OCI-LY3 (cell line): ENCODE data around the gene TMEM150B.

ENCODE experiments used
- H2AFZ ChIP-seq: fragments of 200-600, 300-600 bp; shearing (Covaris generic); 2 replicates; pipeline ENCODE4 v1.6.0; 2014; ENCODE audit warnings: antibody characterized with exemption, low read depth, low read length
- H3K27ac ChIP-seq: fragments of 200-600, 300-600 bp; sonication (generic); 2 replicates; pipeline ENCODE4 v1.5.1; 2014; ENCODE audit warnings: mild to moderate bottlenecking, low read length, moderate library complexity, mixed read lengths
- H3K27me3 ChIP-seq: fragments of 200-600, 300-600 bp; sonication (generic); 2 replicates; pipeline ENCODE4 v1.6.1; 2014; ENCODE audit warnings: low read depth, low read length, mixed read lengths
- H3K36me3 ChIP-seq: fragments of 200-600, 300-600 bp; sonication (generic); replicated peaks from 2 replicates; pipeline ENCODE3; 2014; ENCODE audit warnings: low read depth, low read length, mixed read lengths
- H3K4me1 ChIP-seq: fragments of 300-600, 200-600 bp; sonication (generic); 2 replicates; pipeline ENCODE4 v1.6.1; 2014; ENCODE audit warnings: low read length, mixed read lengths
- H3K4me2 ChIP-seq: fragments of 200-600, 300-600 bp; sonication (generic); 2 replicates; pipeline ENCODE4 v1.6.1; 2014; ENCODE audit warnings: low read length, mixed read lengths
- H3K4me3 ChIP-seq: fragments of 300-600, 200-600 bp; sonication (generic); 2 replicates; pipeline ENCODE4 v1.5.1; 2014; ENCODE audit warnings: antibody characterized with exemption, mild to moderate bottlenecking, low read length, moderate library complexity
- H3K79me2 ChIP-seq: fragments of 300-600, 200-600 bp; shearing (Covaris generic); 2 replicates; pipeline ENCODE4 v1.6.1; 2014; ENCODE audit warnings: mild to moderate bottlenecking, low read length, mixed read lengths
- H3K9ac ChIP-seq: fragments of 300-600, 200-600 bp; shearing (Covaris generic); 2 replicates; pipeline ENCODE4 v1.6.0; 2014; ENCODE audit warnings: mild to moderate bottlenecking, low read length, moderate library complexity
- H3K9me3 ChIP-seq: fragments of 200-600, 300-600 bp; shearing (Covaris generic); 2 replicates; pipeline ENCODE4 v1.6.1; 2014; ENCODE audit warnings: low read length, mixed read lengths; ENCODE audit not compliant: insufficient read depth
- H4K20me1 ChIP-seq: fragments of 200-600, 300-600 bp; sonication (generic); 2 replicates; pipeline ENCODE4 v1.6.1; 2016; ENCODE audit warnings: low read length, mixed read lengths; ENCODE audit not compliant: insufficient read depth
- CTCF ChIP-seq: fragments of 200-600, 300-600 bp; sonication (generic); IDR thresholded peaks from 2 replicates; pipeline ENCODE4 v1.5.1; 2014; ENCODE audit warnings: antibody characterized with exemption, low read length, low read depth
- EZH2phosphoT487 ChIP-seq: fragments of 200-600 bp; shearing (Covaris generic); IDR thresholded peaks from 2 replicates; pipeline ENCODE4 v1.6.1; 2018; ENCODE audit warnings: antibody characterized with exemption, mixed run types, low read depth

Gene TMEM150B

GRCh38 chr19:55341595-55342531 is 16.7 kb upstream of the TMEM150B start:
- Histone ChIP-seq H3K27ac (no peak overlapping the region), H2AFZ (no peak overlapping the region), H3K9ac (peak overlapping the region; percentile 94; the same call in 1 of the 2 replicates), H3K4me2 (peak overlapping the region; percentile 87), H3K9me3 (no peaks in the 10 kb centered on the region), H3K4me1 (peaks cover 9% of the 10 kb centered on the region; the same call in 1 of the 2 replicates), H3K79me2 (peaks cover 8% of the 10 kb centered on the region; the same call in 1 of the 2 replicates), H3K27me3 (0 out of 2 replicates have a peak, but pooled peaks cover 4% of the 10 kb centered on the region), H4K20me1 (no peaks in the 10 kb centered on the region), H3K36me3 (peaks cover 5% of the 10 kb centered on the region), H3K4me3 (peak overlapping the region; percentile 96)
- TF ChIP-seq EZH2phosphoT487 = no peak
- TF ChIP-seq CTCF = no peak

- Histone ChIP-seq H4K20me1 (no peaks in the 10 kb centered on the region), H3K9ac (peak overlapping the region; percentile 94), H3K4me3 (peak overlapping the region; percentile 96), H2AFZ (no peak overlapping the region), H3K4me2 (peak overlapping the region; percentile 87), H3K36me3 (peaks cover 5% of the 10 kb centered on the region), H3K27ac (no peak overlapping the region), H3K4me1 (peaks cover 9% of the 10 kb centered on the region; the same call in 1 of the 2 replicates), H3K9me3 (no peaks in the 10 kb centered on the region), H3K79me2 (peaks cover 8% of the 10 kb centered on the region; the same call in 1 of the 2 replicates), H3K27me3 (peaks cover 8% of the 10 kb centered on the region; the same call in 1 of the 2 replicates)
- TF ChIP-seq CTCF (no peak), EZH2phosphoT487 (no peak)
Observed at GRCh38 chr19:55341171-55341588, 16.0 kb upstream of the TMEM150B start.

GRCh38 chr19:55340784-55341147 is 15.6 kb upstream of the TMEM150B start:
- H4K20me1 ChIP-seq = no peaks in the 10 kb centered on the region
- peak overlapping the region; percentile 94 for H3K9ac ChIP-seq
- peaks cover 8% of the 10 kb centered on the region; the same call in 1 of the 2 replicates for H3K27me3 ChIP-seq
- no peak overlapping the region for H3K27ac ChIP-seq
- H3K36me3 ChIP-seq = peaks cover 5% of the 10 kb centered on the region
- H3K4me3 ChIP-seq = peak overlapping the region; percentile 96
- H2AFZ ChIP-seq = no peak overlapping the region
- peaks cover 9% of the 10 kb centered on the region; the same call in 1 of the 2 replicates for H3K4me1 ChIP-seq
- H3K9me3 ChIP-seq = no peaks in the 10 kb centered on the region
- TF ChIP-seq CTCF = peak; percentile 49
- TF ChIP-seq EZH2phosphoT487 = no peak
- H3K4me2 ChIP-seq = peak overlapping the region; percentile 87
- peaks cover 8% of the 10 kb centered on the region; the same call in 1 of the 2 replicates for H3K79me2 ChIP-seq
